GM19193 (cell line): ENCODE data around the gene BCL2A1.

Source experiments
- POLR2A ChIP-seq: IDR thresholded peaks from 4 replicates; pipeline ENCODE4 v1.6.1; 2011; ENCODE audit not compliant: insufficient read depth, insufficient read length; ENCODE audit errors: extremely low read depth

Gene BCL2A1

DNA sequence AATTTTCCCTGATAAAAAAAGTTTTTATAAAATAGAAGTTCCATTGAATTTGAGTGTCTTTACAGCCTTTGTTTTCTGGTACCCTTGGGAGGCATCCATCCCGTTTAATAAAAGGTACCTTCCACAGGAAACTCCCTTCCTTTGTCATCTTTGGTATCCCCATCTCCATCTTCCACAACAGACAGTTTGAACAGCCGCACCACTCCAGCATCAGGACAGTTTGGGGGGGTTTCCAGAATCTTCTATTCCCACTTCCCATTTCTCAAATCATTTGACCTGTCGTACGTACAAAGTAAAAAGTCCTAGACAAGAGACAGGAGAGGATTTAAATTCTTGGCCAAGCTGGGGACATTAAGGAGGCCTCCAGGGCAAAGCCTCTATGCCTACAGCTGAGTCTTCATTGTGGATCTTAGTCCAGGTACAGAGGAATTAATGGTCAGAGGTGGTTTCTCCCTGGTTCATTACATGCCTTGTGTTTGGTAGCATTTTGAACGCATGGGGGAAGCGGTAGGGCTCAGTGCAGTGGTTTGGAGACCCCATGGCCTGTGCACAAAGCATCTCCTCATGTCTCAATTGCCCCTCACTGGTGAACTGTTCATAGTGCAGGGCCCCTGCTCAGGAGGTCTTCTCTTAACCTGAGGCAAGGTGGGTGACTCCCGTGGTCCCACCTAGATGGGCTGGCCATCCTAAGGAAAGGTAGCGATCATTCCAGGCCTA is 19.4 kb upstream of the BCL2A1 start:
- TF ChIP-seq POLR2A = no peak

DNA sequence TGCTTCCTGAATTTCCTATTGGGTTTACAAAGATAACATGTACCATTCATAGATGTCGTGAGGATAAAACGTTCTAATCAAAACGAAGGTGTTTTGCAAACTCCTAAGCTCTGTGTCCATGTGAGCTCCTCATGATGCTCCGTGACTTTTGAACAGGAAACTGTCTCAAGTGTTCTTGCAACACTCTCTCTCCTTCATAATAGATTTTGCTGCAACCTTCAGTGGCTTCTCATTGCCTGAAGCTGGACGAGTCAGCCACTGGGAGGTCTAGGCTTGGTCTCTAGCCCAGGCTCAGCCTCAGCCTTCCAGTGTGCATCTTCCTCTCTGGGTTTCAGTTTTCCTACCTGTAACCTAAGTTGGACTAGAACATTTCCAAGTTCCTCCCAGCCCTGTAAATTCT is 18.7 kb upstream of the BCL2A1 start:
- TF ChIP-seq POLR2A = no peak

GRCh38 chr15:79989183-79989582 is 18.2 kb upstream of the BCL2A1 start:
- no peak for TF ChIP-seq POLR2A

- no peak for TF ChIP-seq POLR2A
Measured at GRCh38 chr15:79988448-79989117, 17.6 kb upstream of the BCL2A1 start.

DNA sequence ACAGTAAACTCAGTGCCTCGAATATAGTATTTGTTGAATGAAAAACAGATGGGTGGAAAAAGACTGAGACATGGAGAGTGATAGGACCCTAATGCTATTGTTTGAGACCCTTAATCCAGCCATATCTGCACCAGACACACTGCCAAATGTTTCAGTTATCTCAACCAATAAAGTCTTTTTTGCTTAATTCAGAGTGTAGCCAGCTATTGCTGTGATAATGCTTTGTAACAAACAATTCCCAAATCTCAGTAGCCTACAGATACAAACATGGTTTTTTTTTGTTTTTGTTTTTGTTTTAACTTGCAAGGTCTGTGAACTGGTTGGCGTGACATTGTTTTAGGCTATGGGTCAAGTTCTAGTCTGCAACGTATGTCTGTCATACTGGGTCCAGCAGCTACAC is 17.0 kb upstream of the BCL2A1 start:
- TF ChIP-seq POLR2A = no peak

GRCh38 chr15:79987569-79987955 is 16.6 kb upstream of the BCL2A1 start:
- no peak for TF ChIP-seq POLR2A

DNA sequence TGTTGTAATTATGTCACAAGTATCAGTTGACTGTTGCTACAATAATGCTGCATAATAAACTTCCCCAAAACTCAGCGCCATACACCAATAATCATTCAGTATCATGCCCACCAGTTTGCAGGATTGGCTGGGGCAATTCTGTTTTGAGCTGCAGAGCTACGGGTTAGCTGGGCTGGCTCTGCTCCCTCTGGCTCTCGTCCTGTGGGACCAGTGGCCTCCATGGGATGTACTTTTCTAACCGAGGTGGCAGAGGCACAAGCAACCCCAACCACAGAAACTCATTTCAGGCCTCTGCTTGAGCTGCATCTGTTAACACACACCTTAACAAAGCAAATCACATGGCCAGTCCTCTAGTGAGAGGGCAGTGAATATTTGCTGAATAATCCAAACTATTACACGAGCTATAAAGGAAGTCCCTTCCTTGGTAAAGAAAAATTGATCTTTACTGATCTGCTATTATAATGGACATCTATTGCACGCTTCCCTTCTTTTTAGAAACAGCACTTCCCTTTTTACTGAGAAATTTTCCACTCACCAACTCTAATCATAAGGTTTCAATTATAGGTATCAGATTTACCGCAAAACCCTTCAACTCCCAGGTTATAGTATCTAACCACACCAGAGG is 10.9 kb upstream of the BCL2A1 start:
- TF ChIP-seq POLR2A = no peak

DNA sequence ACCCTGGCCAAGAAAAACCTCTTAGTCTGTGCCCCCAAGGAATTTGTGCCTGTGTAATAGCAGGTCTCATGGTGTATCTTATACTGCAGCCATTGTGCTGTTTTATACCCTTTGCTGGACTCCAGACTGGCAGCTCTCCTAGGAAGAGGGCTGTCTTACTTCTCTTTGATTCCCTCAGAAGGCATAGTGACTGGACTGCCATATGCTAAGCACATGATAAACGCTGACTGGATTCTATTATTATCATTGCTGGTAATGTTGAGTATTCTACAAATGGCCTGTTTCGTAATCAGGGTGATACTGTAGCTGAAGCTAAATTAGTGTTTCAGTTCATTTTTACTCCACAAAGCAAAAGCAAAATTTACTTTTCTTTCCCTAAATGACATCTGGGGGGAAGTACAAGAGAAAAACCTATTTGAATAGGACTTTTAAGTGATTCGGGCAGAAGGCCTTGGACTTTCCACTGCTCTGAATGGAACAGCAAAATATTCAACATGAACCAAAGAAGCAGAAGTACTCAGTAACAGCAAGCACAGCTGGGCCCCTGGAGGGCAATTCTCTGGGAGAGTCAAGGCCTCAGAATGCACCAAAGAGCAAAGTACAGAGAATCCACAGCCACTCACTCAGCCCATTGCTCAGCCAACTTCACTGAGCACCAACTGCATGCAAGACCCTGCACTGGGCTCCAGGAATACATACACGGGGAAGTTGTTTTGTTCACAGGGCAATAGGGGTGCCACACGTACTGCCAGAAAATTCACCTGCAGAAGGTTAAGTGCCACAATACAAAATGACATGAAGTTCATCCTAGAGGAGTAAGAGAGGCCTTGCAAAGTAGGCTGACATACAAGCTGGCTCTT is 7.9 kb upstream of the BCL2A1 start:
- no peak for TF ChIP-seq POLR2A

- peak; percentile 52 for TF ChIP-seq POLR2A
Measured at GRCh38 chr15:79978260-79978654, 7.3 kb upstream of the BCL2A1 start.

DNA sequence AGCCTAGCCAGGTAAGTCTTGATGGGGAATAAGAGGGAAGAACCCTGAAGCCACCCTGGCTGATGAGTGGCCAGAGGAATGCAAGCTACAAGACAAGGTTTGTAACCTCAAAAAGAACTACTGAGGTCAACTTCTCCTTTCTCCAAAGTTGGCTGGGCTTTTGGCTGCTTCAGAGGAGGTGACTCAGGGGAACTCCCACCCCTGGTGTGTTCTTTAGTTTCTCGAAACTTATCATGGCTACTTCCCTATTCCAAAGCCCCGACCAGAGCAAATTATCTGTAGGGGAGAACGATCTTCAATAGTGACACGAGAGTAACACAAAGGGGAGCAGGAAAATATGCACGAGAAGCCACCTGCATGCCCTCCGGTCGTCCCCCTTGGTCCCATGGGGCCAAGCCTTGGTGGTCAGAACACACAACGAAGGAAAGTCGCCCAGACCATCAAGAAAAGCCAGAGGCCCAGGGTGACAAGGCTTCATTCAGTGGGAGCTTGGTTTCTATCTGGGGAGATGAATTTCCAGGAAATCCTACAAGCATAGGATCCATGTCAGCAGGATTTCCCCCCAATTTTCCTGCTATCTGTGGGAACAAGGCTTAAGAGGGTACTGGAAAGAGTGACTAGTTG is 6.5 kb upstream of the BCL2A1 start:
- no peak for TF ChIP-seq POLR2A

- no peak for TF ChIP-seq POLR2A
Measured at GRCh38 chr15:79973456-79974195, 2.6 kb upstream of the BCL2A1 start.

DNA sequence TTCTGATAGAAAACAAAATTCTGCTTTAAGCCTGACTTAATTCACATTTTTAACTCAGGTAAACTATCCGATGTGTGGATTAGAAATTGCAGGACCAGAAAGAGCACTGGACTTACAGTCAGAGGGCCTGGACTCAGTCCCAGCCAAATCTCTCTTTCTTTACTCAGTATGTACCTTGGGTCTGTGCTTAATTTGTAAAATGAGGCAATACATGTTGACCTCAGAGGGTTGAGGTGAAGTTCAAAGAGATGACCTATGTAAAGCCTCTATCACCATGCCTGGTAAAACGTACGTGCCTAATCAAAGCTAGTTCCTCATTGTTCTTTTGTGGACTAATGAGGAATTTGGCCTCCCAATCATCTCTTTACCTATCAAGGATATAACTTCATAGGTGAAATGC is 1.9 kb upstream of the BCL2A1 start:
- no peak for TF ChIP-seq POLR2A

DNA sequence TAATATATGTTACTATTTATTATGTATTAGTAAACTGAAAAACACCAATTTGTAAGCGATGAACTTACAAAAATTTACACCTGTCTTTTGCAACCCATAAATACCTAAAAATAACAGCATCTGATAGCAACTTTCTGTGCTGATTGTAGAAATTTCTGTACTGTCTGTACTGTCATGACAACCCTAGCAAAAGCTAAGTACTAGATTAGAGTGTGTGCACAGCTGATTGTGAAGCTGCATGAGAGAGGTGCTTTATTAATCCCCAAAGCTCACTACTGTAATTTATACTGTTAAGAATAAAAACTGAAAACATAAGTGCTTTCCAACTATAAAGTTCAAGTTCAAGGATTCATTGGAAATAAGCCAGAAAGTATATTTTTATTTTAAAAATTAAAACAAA is 815 bp downstream of the BCL2A1 start:
- no peak for TF ChIP-seq POLR2A

DNA sequence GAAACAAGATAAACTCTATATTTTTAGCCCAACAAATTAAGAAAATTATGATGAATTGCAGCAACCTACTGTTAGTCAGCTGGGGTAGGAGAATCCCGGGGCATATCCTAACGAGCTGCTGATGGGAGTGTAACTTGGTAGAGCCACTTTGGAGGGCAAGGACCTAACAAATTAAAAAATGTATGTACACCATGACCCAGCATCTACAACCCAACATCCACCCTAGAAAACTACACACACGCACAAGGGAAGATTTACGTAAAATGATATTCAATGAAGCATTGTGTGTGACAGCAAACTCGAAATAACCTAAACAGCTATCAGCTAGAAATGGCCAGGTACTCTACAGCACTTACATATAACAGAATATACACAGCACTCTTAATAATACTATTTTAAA is 1.9 kb downstream of the BCL2A1 start:
- TF ChIP-seq POLR2A = no peak
